B cell (primary cell): ENCODE measurements around the gene FAM13C. TPM values are rescaled to one million over a fixed set of nuclear protein-coding genes. Genes with fewer than 3 reads are reported as not detected.

Experiments used
- ATAC-seq: fragments of 200-7000 bp; cut with Tn5 transposase; one replicate; pipeline ENCODE4 v1.10.0; 2021; ENCODE audit warnings: low read depth, mild to moderate bottlenecking, moderate number of reproducible peaks, moderate library complexity
- CTCF ChIA-PET: fragments of 350-600 bp; sonication (Branson Sonifier 250); formaldehyde crosslinking; loops from one replicate; lab custom pipeline; 2021; ENCODE audit warnings: antibody characterized with exemption, inconsistent platforms; lab: Charles Lee
- POLR2A ChIA-PET: fragments of 350-600 bp; sonication (Branson Sonifier 250); formaldehyde crosslinking; loops from one replicate; lab custom pipeline; 2021; ENCODE audit warnings: antibody characterized with exemption; lab: Charles Lee
- DNase-seq: peaks from one replicate; pipeline ENCODE4 v3.0.0; 2013
- H2AFZ ChIP-seq: 2 replicates; pipeline ENCODE4 v1.6.1; 2012; ENCODE audit warnings: mild to moderate bottlenecking, low read depth, low read length; ENCODE audit not compliant: insufficient read depth, poor library complexity, severe bottlenecking
- H3K27ac ChIP-seq, 2 donors: 1 replicate in 1 of 2; 2 replicates in 1 of 2; pipeline ENCODE4 v1.5.1; 2012 to 2013; ENCODE audit warnings: low read length in 2 of 2, mild to moderate bottlenecking in 2 of 2, moderate library complexity in 1 of 2
- H3K27me3 ChIP-seq, 4 experiments: fragments of 200-600 bp in 1 of 4; sonication (generic) in 1 of 4; replicated peaks in 1 of 4; 1 replicate in 2 of 4; 2 replicates in 2 of 4; pipeline versions ENCODE4 v1.6.1 to v1.7.0; 2013 to 2016; ENCODE audit warnings: low read length in 3 of 4, mild to moderate bottlenecking in 2 of 4, mixed read lengths in 1 of 4, moderate library complexity in 1 of 4; ENCODE audit not compliant: insufficient read depth in 4 of 4, control insufficient read depth in 3 of 4; ENCODE audit errors: control extremely low read depth in 1 of 4
- H3K36me3 ChIP-seq, 2 experiments: replicated peaks in 1 of 2; 1 replicate in 1 of 2; 2 replicates in 1 of 2; pipeline versions ENCODE4 v1.6.1 to v1.7.1; 2013; ENCODE audit warnings: low read length in 1 of 2; ENCODE audit not compliant: insufficient read depth in 2 of 2, control insufficient read depth in 1 of 2; ENCODE audit errors: control extremely low read depth in 1 of 2, extremely low read depth in 1 of 2
- H3K4me1 ChIP-seq, 2 donors: fragments of 200-600 bp in 1 of 2; sonication (generic) in 1 of 2; 1 replicate in 1 of 2; 2 replicates in 1 of 2; pipeline versions ENCODE4 v1.5.1 to v1.6.1; 2013 to 2017; ENCODE audit warnings: low read length in 2 of 2; ENCODE audit not compliant: control insufficient read depth in 2 of 2, insufficient read depth in 2 of 2
- H3K4me2 ChIP-seq: replicated peaks from 2 replicates; pipeline ENCODE3; 2012; ENCODE audit warnings: mild to moderate bottlenecking, low read depth, low read length; ENCODE audit not compliant: poor library complexity, severe bottlenecking
- H3K4me3 ChIP-seq, 5 experiments: fragments of 200-600 bp in 1 of 5; sonication (generic) in 1 of 5; 1 replicate in 3 of 5; 2 replicates in 2 of 5; pipeline versions ENCODE4 v1.5.1 to v1.7.0; 2011 to 2016; ENCODE audit warnings: low read length in 4 of 5, mild to moderate bottlenecking in 4 of 5, low read depth in 2 of 5, control low read depth in 1 of 5, moderate library complexity in 1 of 5; ENCODE audit not compliant: insufficient read depth in 1 of 5; ENCODE audit errors: control extremely low read depth in 1 of 5, extremely low read depth in 1 of 5
- H3K79me2 ChIP-seq: fragments of 200-600 bp; sonication (generic); one replicate; pipeline ENCODE4 v1.6.0; 2016; ENCODE audit warnings: low read length; ENCODE audit not compliant: control insufficient read depth, insufficient read depth
- H3K9ac ChIP-seq: fragments of 200-600 bp; sonication (generic); 2 replicates; pipeline ENCODE4 v1.6.1; 2017; ENCODE audit warnings: mild to moderate bottlenecking, low read length, moderate library complexity
- H3K9me3 ChIP-seq, 3 donors: one replicate each; pipeline versions ENCODE4 v1.6.1 to v1.7.1; 2013; ENCODE audit warnings: low read length in 2 of 3; ENCODE audit not compliant: control insufficient read depth in 2 of 3, insufficient read depth in 1 of 3; ENCODE audit errors: control extremely low read depth in 1 of 3
- H4K20me1 ChIP-seq: 2 replicates; pipeline ENCODE4 v1.6.0; 2012; ENCODE audit warnings: mild to moderate bottlenecking, low read length; ENCODE audit not compliant: insufficient read depth, control insufficient read depth, poor library complexity, severe bottlenecking
- H3K27ac Mint-ChIP-seq: one replicate; pipeline ENCODE4 v1.8.0; 2021; ENCODE audit warnings: mixed read lengths
- H3K27me3 Mint-ChIP-seq: one replicate; pipeline ENCODE4 v1.8.0; 2021; ENCODE audit warnings: mixed read lengths
- H3K4me1 Mint-ChIP-seq: one replicate; pipeline ENCODE4 v1.8.0; 2021; ENCODE audit warnings: mixed read lengths
- H3K4me3 Mint-ChIP-seq: one replicate; pipeline ENCODE4 v1.8.0; 2021; ENCODE audit warnings: mixed read lengths
- H3K9me3 Mint-ChIP-seq: one replicate; pipeline ENCODE4 v1.8.0; 2022; ENCODE audit warnings: mixed read lengths; ENCODE audit not compliant: insufficient read depth
- CTCF ChIP-seq: fragments of 200-600 bp; IDR thresholded peaks from one replicate; pipeline ENCODE4 v1.8.0; 2022; ENCODE audit warnings: antibody characterized with exemption, mild to moderate bottlenecking
- EZH2 ChIP-seq: IDR thresholded peaks from 2 replicates; pipeline ENCODE4 v1.6.1; 2012; ENCODE audit warnings: borderline replicate concordance, low read depth, mild to moderate bottlenecking, moderate library complexity, low read length; ENCODE audit not compliant: insufficient read depth, poor library complexity, severe bottlenecking
- WGBS: methylation state at CpG from one replicate; pipeline ENCODE4 v1.1.5; 2013; ENCODE audit warnings: missing lambda C conversion rate; ENCODE audit not compliant: insufficient coverage; 5-methylcytosine and 5-hydroxymethylcytosine counted together
- intact Hi-C: fragments of 100-400 bp; cut with micrococcal nuclease; formaldehyde crosslinking; loops from one replicate; pipeline ENCODE4 v1.10.0; 2022
- polyA plus RNA-seq: library from polyadenylated mRNA; depleted of rRNA; stranded (reverse); fragments of >200 nt; gene quantifications from 2 replicates; pipeline ENCODE4 v1.2.3, GENCODE V29; 2012
- total RNA-seq, 2 donors: library from RNA; stranded (reverse); fragments of 120-200 nt in 1 of 2; gene quantifications; 1 replicate in 1 of 2; 2 replicates in 1 of 2; pipeline versions ENCODE4 v1.2.3 to v1.2.4, GENCODE V29; 2013 to 2022

Gene FAM13C
- total and polyA plus RNA-seq, 2 donors (not counting 1 experiment from before 2014, with no cell fraction given): not detected

GRCh38 chr10:59269651-59270050 is 92.7 kb downstream of the FAM13C start:
- Mint-ChIP-seq H3K4me1 (no peaks in the 10 kb centered on the region), H3K9me3 (no peaks in the 10 kb centered on the region), H3K4me3 (no peak overlapping the region), H3K27ac (no peak overlapping the region), H3K27me3 (peaks cover 4% of the 10 kb centered on the region)
- H3K9ac ChIP-seq: no peak overlapping the region
- ATAC-seq (no peak), DNase-seq (no peak)
- no peaks in the 10 kb centered on the region for H4K20me1 ChIP-seq
- intact Hi-C loops: no loop called here
- H3K4me3 ChIP-seq: no peak overlapping the region
- H3K36me3 ChIP-seq: no peaks in the 10 kb centered on the region
- H3K27ac ChIP-seq: no peak overlapping the region
- TF ChIP-seq EZH2 (no peak), CTCF (no peak)
- no peaks in the 10 kb centered on the region for H3K27me3 ChIP-seq
- CTCF ChIA-PET: no interaction called here
- no peaks in the 10 kb centered on the region for H3K4me1 ChIP-seq
- no peaks in the 10 kb centered on the region for H3K9me3 ChIP-seq
- 94% methylated on average over 3 of the region's 6 CpGs for WGBS
- H2AFZ ChIP-seq: no peak overlapping the region
- H3K79me2 ChIP-seq: no peaks in the 10 kb centered on the region
- POLR2A ChIA-PET: no interaction called here
- no peak overlapping the region for H3K4me2 ChIP-seq

GRCh38 chr10:59268460-59268859 is 93.9 kb downstream of the FAM13C start:
- Histone ChIP-seq H3K9me3 (no peaks in the 10 kb centered on the region), H3K27ac (no peak overlapping the region), H3K4me1 (no peaks in the 10 kb centered on the region), H2AFZ (no peak overlapping the region), H3K27me3 (no peaks in the 10 kb centered on the region), H3K36me3 (no peaks in the 10 kb centered on the region), H3K4me3 (no peak overlapping the region), H3K4me2 (no peak overlapping the region), H3K79me2 (no peaks in the 10 kb centered on the region), H3K9ac (no peak overlapping the region), H4K20me1 (no peaks in the 10 kb centered on the region)
- WGBS: 95% methylated on average over 4 of the region's 7 CpGs
- intact Hi-C loops: no loop called here
- no peaks in the 10 kb centered on the region for H3K4me1 Mint-ChIP-seq
- no peak for DNase-seq
- H3K4me3 Mint-ChIP-seq: no peak overlapping the region
- ChIA-PET POLR2A (no interaction called here), CTCF (interaction anchor here (0.7 kb wide), 1 partner anchor 17 kb away, joined by 3 read pairs; no protein-coding TSS in a partner anchor)
- no peaks in the 10 kb centered on the region for H3K9me3 Mint-ChIP-seq
- ATAC-seq: no peak
- H3K27me3 Mint-ChIP-seq: peaks cover 6% of the 10 kb centered on the region
- no peak for TF ChIP-seq EZH2
- no peak for TF ChIP-seq CTCF
- H3K27ac Mint-ChIP-seq: no peak overlapping the region
